22Rv1 (cell line): ENCODE data around the gene OSBPL7.

Experiments
- H3K27ac ChIP-seq: fragments of 450-650 bp; 2 replicates; pipeline ENCODE4 v1.5.1; 2017
- CTCF ChIP-seq: fragments of 450-650 bp; IDR thresholded peaks from 2 replicates; pipeline ENCODE4 v1.5.1; 2017; ENCODE audit warnings: mild to moderate bottlenecking
- ZFX ChIP-seq: fragments of 450-650 bp; IDR thresholded peaks from 2 replicates; pipeline ENCODE4 v1.6.1; 2017; ENCODE audit warnings: antibody characterized with exemption, borderline replicate concordance

OSBPL7 gene

GRCh38 chr17:47831003-47831933, 9.7 kb upstream of the OSBPL7 start, which contains the start of the genes LRRC46 and MRPL10:
TSS of gene LRRC46 (plus strand) at chr17:47831670. CDS start at chr17:47831990, 320 bp downstream.
TSS of gene MRPL10 (minus strand) at chr17:47831541. CDS start at chr17:47831511, 30 bp downstream.
- no peak for TF ChIP-seq ZFX
- peak; percentile 68 for TF ChIP-seq CTCF
- peak within 1 kb of the TSS; percentile 73 for H3K27ac ChIP-seq

GRCh38 chr17:47830396-47831002, 8.9 kb upstream of the OSBPL7 start:
- TF ChIP-seq ZFX: no peak
- no peak for TF ChIP-seq CTCF
- peak overlapping the region; percentile 73 for H3K27ac ChIP-seq

- TF ChIP-seq CTCF (no peak), ZFX (no peak)
- no peak overlapping the region for H3K27ac ChIP-seq
Measured at GRCh38 chr17:47829870-47830269, 8.3 kb upstream of the OSBPL7 start.

- TF ChIP-seq ZFX (no peak), CTCF (no peak)
- H3K27ac ChIP-seq: no peak overlapping the region
Measured at GRCh38 chr17:47823519-47823918, 1.9 kb upstream of the OSBPL7 start.

GRCh38 chr17:47822785-47823184, 1.2 kb upstream of the OSBPL7 start:
- no peak for TF ChIP-seq ZFX
- TF ChIP-seq CTCF: no peak

GRCh38 chr17:47821031-47821423, 567 bp downstream of the OSBPL7 start:
- TF ChIP-seq CTCF (no peak), ZFX (no peak)
- H3K27ac ChIP-seq: no peak overlapping the region

More at GRCh38 chr17:47822785-47823184, 1.2 kb upstream of the OSBPL7 start:
- H3K27ac ChIP-seq: no peak overlapping the region

GRCh38 chr17:47820033-47820789, 1.4 kb downstream of the OSBPL7 start:
- H3K27ac ChIP-seq: no peak overlapping the region
- TF ChIP-seq CTCF (no peak), ZFX (no peak)
